HepG2 (cell line): ENCODE data around the gene PTPN3. TPM values are rescaled to one million over a fixed set of nuclear protein-coding genes. Genes with fewer than 3 reads are reported as not detected.

Experiments used
- AKNA ChIP-seq: sonication (generic); formaldehyde crosslinking; IDR thresholded peaks from 2 replicates; pipeline ENCODE4 v1.4.0; 2020; ENCODE audit warnings: missing genetic modification reagents, borderline replicate concordance
- CC2D1A ChIP-seq: sonication (generic); formaldehyde crosslinking; IDR thresholded peaks from 2 replicates; pipeline ENCODE4 v1.8.1; 2023; ENCODE audit warnings: mild to moderate bottlenecking, missing genetic modification reagents
- CHCHD3 ChIP-seq: sonication (generic); formaldehyde crosslinking; IDR thresholded peaks from 2 replicates; pipeline ENCODE4 v1.8.0; 2022; ENCODE audit warnings: mild to moderate bottlenecking, missing genetic modification reagents, moderate library complexity
- HES4 ChIP-seq: sonication (generic); formaldehyde crosslinking; IDR thresholded peaks from 2 replicates; pipeline ENCODE4 v1.9.0; 2021; ENCODE audit warnings: mild to moderate bottlenecking, missing genetic modification reagents, borderline replicate concordance
- HNRNPLL ChIP-seq: fragments of 200-400 bp; formaldehyde crosslinking; IDR thresholded peaks from 2 replicates; pipeline ENCODE4 v1.6.1; 2017; ENCODE audit warnings: mild to moderate bottlenecking, low read depth, low read length; ENCODE audit not compliant: poor library complexity, severe bottlenecking
- MBNL3 ChIP-seq: fragments of 250-450 bp; sonication (Bioruptor Pico); conservative IDR thresholded peaks from 2 replicates; pipeline ENCODE4 v1.8.0; 2022; ENCODE audit warnings: mild to moderate bottlenecking, inconsistent platforms
- MIXL1 ChIP-seq: IDR thresholded peaks from 2 replicates; pipeline ENCODE4 v1.6.1; 2016
- NFE2L2 ChIP-seq: fragments of 150-350 bp; IDR thresholded peaks from 2 replicates; pipeline ENCODE4 v1.6.1; 2014; ENCODE audit warnings: low read length
- UBTF ChIP-seq: sonication (generic); formaldehyde crosslinking; IDR thresholded peaks from 2 replicates; pipeline ENCODE4 v1.4.0; 2020; ENCODE audit warnings: mild to moderate bottlenecking, missing genetic modification reagents
- ZFP36L2 ChIP-seq: sonication (generic); formaldehyde crosslinking; IDR thresholded peaks from 2 replicates; pipeline ENCODE4 v1.4.0; 2020; ENCODE audit warnings: missing genetic modification reagents
- ZNF276 ChIP-seq: sonication (generic); formaldehyde crosslinking; IDR thresholded peaks from 2 replicates; pipeline ENCODE4 v1.4.0; 2020; ENCODE audit warnings: mild to moderate bottlenecking, low read depth, missing genetic modification reagents
- ZNF33A ChIP-seq: sonication (generic); formaldehyde crosslinking; IDR thresholded peaks from 2 replicates; pipeline ENCODE4 v1.5.1; 2020; ENCODE audit warnings: missing genetic modification reagents, mild to moderate bottlenecking, moderate library complexity, borderline replicate concordance
- ZNF501 ChIP-seq: sonication (generic); formaldehyde crosslinking; IDR thresholded peaks from 2 replicates; pipeline ENCODE4 v1.5.1; 2020; ENCODE audit warnings: mild to moderate bottlenecking, moderate library complexity, missing genetic modification reagents
- ZNF562 ChIP-seq: sonication (generic); formaldehyde crosslinking; IDR thresholded peaks from 2 replicates; pipeline ENCODE4 v1.8.0; 2022; ENCODE audit warnings: missing genetic modification reagents, borderline replicate concordance
- polyA plus RNA-seq, 8 experiments: library from polyadenylated mRNA; depleted of rRNA in 3 of 8; stranded (reverse) in 7 of 8; unstranded in 1 of 8; fragments of >200 nt; fragmentation: Illumina TruSeq in 4 of 8; extraction: Trizol in 4 of 8; gene quantifications; 2 replicates each; pipeline versions ENCODE4 v1.2.1 to v1.2.3, GENCODE V29; 2011 to 2016; ENCODE audit warnings: low read depth in 4 of 8, missing spikeins in 1 of 8, mixed read lengths in 1 of 8; ENCODE audit not compliant: insufficient read depth in 1 of 8
- total RNA-seq, 5 experiments: library from RNA; depleted of rRNA; stranded (reverse); fragments of >200 nt; fragmentation: Illumina TruSeq; extraction: Trizol; gene quantifications; 2 replicates each; pipeline ENCODE4 v1.2.3, GENCODE V29; 2016; ENCODE audit warnings: low read depth in 1 of 5
- TF ChIP-seq, protein P1 (sequence below): sonication (generic); formaldehyde crosslinking; IDR thresholded peaks from 2 replicates; pipeline ENCODE4 v1.8.0; 2022; ENCODE audit warnings: low read depth, missing genetic modification reagents
- TF ChIP-seq, protein P2 (sequence below): sonication (generic); formaldehyde crosslinking; conservative IDR thresholded peaks from 2 replicates; pipeline ENCODE4 v1.8.1; 2023; ENCODE audit warnings: missing genetic modification reagents

PTPN3 gene
- total and polyA plus RNA-seq, 2 of the 13 experiments (the other 11 are each of a cell fraction or from before 2014, with no cell fraction given): 5.6 to 20.5 TPM

- TF ChIP-seq HNRNPLL: no peak
- TF ChIP-seq CHCHD3 (CRISPR knock-in tag): no peak
- no peak for TF ChIP-seq MBNL3
- TF ChIP-seq ZNF562: no peak
- TF ChIP-seq MIXL1: no peak
- TF ChIP-seq HES4: no peak
- TF ChIP-seq AKNA (CRISPR knock-in tag): no peak
- no peak for TF ChIP-seq ZFP36L2
- no peak for TF ChIP-seq CC2D1A (CRISPR knock-in tag)
- peak; percentile 89 for TF ChIP-seq ZNF501 (CRISPR knock-in tag)
- TF ChIP-seq UBTF (CRISPR knock-in tag): peak; percentile 85
- TF ChIP-seq, protein P1, sequence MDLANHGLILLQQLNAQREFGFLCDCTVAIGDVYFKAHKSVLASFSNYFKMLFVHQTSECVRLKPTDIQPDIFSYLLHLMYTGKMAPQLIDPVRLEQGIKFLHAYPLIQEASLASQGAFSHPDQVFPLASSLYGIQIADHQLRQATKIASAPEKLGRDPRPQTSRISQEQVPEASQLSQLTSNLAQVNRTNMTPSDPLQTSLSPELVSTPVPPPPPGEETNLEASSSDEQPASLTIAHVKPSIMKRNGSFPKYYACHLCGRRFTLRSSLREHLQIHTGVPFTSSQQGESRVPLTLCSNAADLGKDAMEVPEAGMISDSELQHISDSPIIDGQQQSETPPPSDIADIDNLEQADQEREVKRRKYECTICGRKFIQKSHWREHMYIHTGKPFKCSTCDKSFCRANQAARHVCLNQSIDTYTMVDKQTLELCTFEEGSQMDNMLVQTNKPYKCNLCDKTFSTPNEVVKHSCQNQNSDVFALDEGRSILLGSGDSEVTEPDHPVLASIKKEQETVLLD: no peak
- no peak for TF ChIP-seq NFE2L2
- no peak for TF ChIP-seq ZNF276
- TF ChIP-seq ZNF33A (CRISPR knock-in tag): no peak
- TF ChIP-seq, protein P2, sequence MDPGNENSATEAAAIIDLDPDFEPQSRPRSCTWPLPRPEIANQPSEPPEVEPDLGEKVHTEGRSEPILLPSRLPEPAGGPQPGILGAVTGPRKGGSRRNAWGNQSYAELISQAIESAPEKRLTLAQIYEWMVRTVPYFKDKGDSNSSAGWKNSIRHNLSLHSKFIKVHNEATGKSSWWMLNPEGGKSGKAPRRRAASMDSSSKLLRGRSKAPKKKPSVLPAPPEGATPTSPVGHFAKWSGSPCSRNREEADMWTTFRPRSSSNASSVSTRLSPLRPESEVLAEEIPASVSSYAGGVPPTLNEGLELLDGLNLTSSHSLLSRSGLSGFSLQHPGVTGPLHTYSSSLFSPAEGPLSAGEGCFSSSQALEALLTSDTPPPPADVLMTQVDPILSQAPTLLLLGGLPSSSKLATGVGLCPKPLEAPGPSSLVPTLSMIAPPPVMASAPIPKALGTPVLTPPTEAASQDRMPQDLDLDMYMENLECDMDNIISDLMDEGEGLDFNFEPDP: 0 out of 2 replicates have a peak, but pooled peaks have one; percentile 40
Measured at GRCh38 chr9:109477258-109478050, 20.7 kb downstream of the PTPN3 start (continued).
